KMS-11 (cell line): ENCODE measurements around the gene TTC3.

Experiments used
- H2AFZ ChIP-seq: fragments of 200-600 bp; sonication (generic); 2 replicates; pipeline ENCODE4 v1.6.1; 2016; ENCODE audit warnings: antibody characterized with exemption, mixed run types, low read depth
- H3K27ac ChIP-seq: fragments of 200-600 bp; sonication (generic); 2 replicates; pipeline ENCODE4 v1.6.1; 2016; ENCODE audit warnings: mild to moderate bottlenecking, mixed run types
- H3K27me3 ChIP-seq: fragments of 200-600 bp; sonication (generic); 2 replicates; pipeline ENCODE4 v1.6.1; 2017; ENCODE audit warnings: mild to moderate bottlenecking, low read depth, mixed run types, moderate library complexity; ENCODE audit not compliant: insufficient read depth
- H3K36me3 ChIP-seq: fragments of 200-600 bp; sonication (generic); 2 replicates; pipeline ENCODE4 v1.6.1; 2017; ENCODE audit warnings: mild to moderate bottlenecking, mixed run types; ENCODE audit not compliant: insufficient read depth
- H3K4me1 ChIP-seq: fragments of 200-600 bp; sonication (generic); 2 replicates; pipeline ENCODE4 v1.6.1; 2016; ENCODE audit warnings: mild to moderate bottlenecking, low read depth, mixed run types; ENCODE audit not compliant: poor library complexity, severe bottlenecking
- H3K4me2 ChIP-seq: fragments of 200-600 bp; sonication (generic); 2 replicates; pipeline ENCODE4 v1.7.0; 2016; ENCODE audit warnings: mild to moderate bottlenecking, mixed run types
- H3K4me3 ChIP-seq: fragments of 200-600 bp; sonication (generic); IDR thresholded peaks from 2 replicates; pipeline ENCODE4 v1.6.1; 2017; ENCODE audit warnings: low read depth, low read length, mixed read lengths; ENCODE audit not compliant: insufficient read depth
- H3K79me2 ChIP-seq: fragments of 200-600 bp; sonication (generic); 2 replicates; pipeline ENCODE4 v1.6.1; 2016; ENCODE audit warnings: low read depth, mixed run types; ENCODE audit not compliant: insufficient read depth
- H3K9ac ChIP-seq: fragments of 200-600 bp; sonication (generic); 2 replicates; pipeline ENCODE4 v1.6.1; 2016; ENCODE audit warnings: mild to moderate bottlenecking, mixed run types
- H4K20me1 ChIP-seq: fragments of 200-600 bp; sonication (generic); 2 replicates; pipeline ENCODE4 v1.6.1; 2016; ENCODE audit warnings: mild to moderate bottlenecking, mixed run types; ENCODE audit not compliant: insufficient read depth
- TF ChIP-seq, protein P1 (sequence below): fragments of 200-600 bp; sonication (generic); conservative IDR thresholded peaks from 2 replicates; pipeline ENCODE4 v1.6.1; 2017; ENCODE audit warnings: low read depth, mild to moderate bottlenecking, antibody characterized with exemption, low read length, moderate library complexity, mixed read lengths

TTC3 gene

DNA sequence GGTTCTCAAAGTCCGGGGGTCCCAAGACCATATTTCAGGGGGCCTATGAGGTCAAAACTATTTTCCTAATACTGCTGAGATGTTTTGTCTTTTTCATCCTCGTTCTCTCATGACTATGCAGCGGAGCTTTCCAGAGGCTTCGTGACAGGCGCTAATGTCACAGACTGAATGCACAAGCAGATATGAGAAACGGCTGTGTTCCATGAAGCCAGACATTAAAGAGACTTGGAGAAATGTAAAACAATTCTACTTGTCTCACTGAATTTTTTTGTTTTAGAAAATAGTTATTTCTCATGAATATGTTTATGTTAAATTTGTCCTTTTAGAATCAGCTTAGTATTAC is 10.5 kb upstream of the TTC3 start:
- Histone ChIP-seq H2AFZ (no peak overlapping the region), H3K4me1 (no peaks in the 10 kb centered on the region), H3K27ac (no peak overlapping the region), H3K79me2 (no peaks in the 10 kb centered on the region), H3K4me2 (no peak overlapping the region), H4K20me1 (no peaks in the 10 kb centered on the region), H3K9ac (no peak overlapping the region), H3K27me3 (no peaks in the 10 kb centered on the region), H3K4me3 (no peak overlapping the region), H3K36me3 (no peaks in the 10 kb centered on the region)
- TF ChIP-seq, protein P1, sequence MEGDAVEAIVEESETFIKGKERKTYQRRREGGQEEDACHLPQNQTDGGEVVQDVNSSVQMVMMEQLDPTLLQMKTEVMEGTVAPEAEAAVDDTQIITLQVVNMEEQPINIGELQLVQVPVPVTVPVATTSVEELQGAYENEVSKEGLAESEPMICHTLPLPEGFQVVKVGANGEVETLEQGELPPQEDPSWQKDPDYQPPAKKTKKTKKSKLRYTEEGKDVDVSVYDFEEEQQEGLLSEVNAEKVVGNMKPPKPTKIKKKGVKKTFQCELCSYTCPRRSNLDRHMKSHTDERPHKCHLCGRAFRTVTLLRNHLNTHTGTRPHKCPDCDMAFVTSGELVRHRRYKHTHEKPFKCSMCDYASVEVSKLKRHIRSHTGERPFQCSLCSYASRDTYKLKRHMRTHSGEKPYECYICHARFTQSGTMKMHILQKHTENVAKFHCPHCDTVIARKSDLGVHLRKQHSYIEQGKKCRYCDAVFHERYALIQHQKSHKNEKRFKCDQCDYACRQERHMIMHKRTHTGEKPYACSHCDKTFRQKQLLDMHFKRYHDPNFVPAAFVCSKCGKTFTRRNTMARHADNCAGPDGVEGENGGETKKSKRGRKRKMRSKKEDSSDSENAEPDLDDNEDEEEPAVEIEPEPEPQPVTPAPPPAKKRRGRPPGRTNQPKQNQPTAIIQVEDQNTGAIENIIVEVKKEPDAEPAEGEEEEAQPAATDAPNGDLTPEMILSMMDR, result no peak

DNA sequence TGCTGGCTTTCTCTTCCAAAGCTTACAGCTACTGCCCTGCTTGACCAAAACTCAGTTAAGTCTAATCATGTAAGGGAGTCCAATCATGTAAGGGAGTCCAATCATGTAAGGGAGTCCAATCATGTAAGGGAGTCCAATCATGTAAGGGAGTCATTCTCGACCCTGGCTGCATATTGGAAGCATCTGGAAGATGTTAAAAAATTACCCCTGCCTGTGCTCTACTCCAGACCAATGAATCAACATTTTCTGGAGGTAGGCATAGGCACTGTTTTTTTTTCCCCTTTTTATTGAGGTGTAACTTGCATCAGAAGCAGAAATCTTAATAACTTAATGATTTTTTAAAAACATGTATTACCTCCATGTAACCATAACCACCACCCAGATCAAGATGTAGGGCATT is 9.6 kb upstream of the TTC3 start:
- Histone ChIP-seq H3K27me3 (no peaks in the 10 kb centered on the region), H3K79me2 (no peaks in the 10 kb centered on the region), H3K27ac (no peak overlapping the region), H3K4me2 (no peak overlapping the region), H3K4me1 (no peaks in the 10 kb centered on the region), H3K4me3 (no peak overlapping the region), H3K9ac (no peak overlapping the region), H2AFZ (no peak overlapping the region), H3K36me3 (no peaks in the 10 kb centered on the region), H4K20me1 (no peaks in the 10 kb centered on the region)
- TF ChIP-seq, protein P1, result no peak

DNA sequence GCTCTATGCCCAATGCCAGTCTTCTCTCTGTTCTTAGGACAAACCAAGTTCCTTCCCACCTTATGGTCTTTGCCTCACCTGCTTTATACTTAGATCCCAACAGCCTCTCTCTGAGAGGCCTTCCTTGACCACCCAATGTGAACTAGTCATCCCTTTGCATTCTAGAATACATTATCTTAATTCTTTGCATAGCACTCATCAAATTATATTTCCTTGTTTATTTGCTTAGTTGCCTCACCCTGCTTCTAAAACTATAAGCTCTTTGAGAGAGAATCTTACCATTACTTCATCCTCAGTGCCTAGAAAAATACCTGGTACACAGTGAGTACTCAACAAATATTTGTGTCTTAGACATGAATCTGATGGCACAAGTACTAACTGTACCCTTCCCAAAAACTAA is 8.2 kb upstream of the TTC3 start:
- H2AFZ ChIP-seq, result no peak overlapping the region
- TF ChIP-seq, protein P1, result no peak
- H3K4me1 ChIP-seq, result no peaks in the 10 kb centered on the region
- no peaks in the 10 kb centered on the region for H3K36me3 ChIP-seq
- no peak overlapping the region for H3K27ac ChIP-seq
- H3K4me2 ChIP-seq, result no peak overlapping the region
- no peaks in the 10 kb centered on the region for H4K20me1 ChIP-seq
- no peak overlapping the region for H3K9ac ChIP-seq
- H3K4me3 ChIP-seq, result no peak overlapping the region
- H3K27me3 ChIP-seq, result no peaks in the 10 kb centered on the region
- H3K79me2 ChIP-seq, result no peaks in the 10 kb centered on the region

DNA sequence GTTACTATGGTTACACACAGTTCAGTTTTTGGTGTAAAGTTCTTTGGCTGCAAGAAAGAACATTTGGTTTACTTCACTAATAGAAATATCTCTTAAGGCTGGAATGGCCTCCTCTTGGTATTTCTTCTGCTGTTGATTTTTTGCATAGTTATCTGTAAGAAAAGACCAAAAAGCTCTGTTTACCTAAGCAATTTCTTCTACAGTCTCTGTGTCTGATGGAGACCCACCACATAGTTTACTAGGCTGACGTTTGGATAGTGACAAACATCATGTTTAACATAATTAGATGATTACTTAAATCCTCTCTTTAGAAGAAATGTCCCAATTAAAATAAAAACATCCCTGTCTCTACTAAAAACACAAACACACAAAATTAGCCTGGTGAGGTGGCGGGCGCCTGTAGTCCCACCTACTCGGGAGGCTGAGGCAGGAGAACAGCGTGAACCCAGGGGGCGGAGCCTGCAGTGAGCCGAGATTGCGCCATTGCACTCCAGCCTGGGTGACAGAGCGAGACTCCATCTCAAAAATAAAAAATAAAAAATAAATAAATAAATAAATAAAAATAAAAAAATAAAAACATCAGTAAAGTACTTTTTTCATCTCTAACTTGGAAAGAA is 7.4 kb upstream of the TTC3 start:
- Histone ChIP-seq H3K4me3 (no peak overlapping the region), H2AFZ (no peak overlapping the region), H3K4me2 (no peak overlapping the region), H3K4me1 (no peaks in the 10 kb centered on the region), H4K20me1 (no peaks in the 10 kb centered on the region), H3K27me3 (no peaks in the 10 kb centered on the region), H3K79me2 (no peaks in the 10 kb centered on the region), H3K9ac (no peak overlapping the region), H3K27ac (no peak overlapping the region), H3K36me3 (no peaks in the 10 kb centered on the region)
- TF ChIP-seq, protein P1, result no peak
